HL-60 (cell line): ENCODE results near the gene PRMT5.

Experiments
- DNase-seq, 2 experiments: peaks; one replicate each; pipeline ENCODE4 v3.0.0-alpha.2; 2010 to 2020; ENCODE audit warnings: low read depth in 1 of 2, low spot score in 1 of 2
- H3K27ac ChIP-seq: fragments of 250-450 bp; sonication (Bioruptor Pico); replicated peaks from 2 replicates; pipeline ENCODE4 v1.5.1; 2020; ENCODE audit warnings: mild to moderate bottlenecking, moderate library complexity
- H3K27me3 ChIP-seq: fragments of 250-450 bp; sonication (Bioruptor Pico); 2 replicates; pipeline ENCODE4 v1.5.1; 2021; ENCODE audit warnings: mild to moderate bottlenecking, moderate library complexity; ENCODE audit not compliant: insufficient read depth, poor library complexity, severe bottlenecking
- H3K4me3 ChIP-seq: replicated peaks from 2 replicates; pipeline ENCODE4 v1.5.1; 2011; ENCODE audit warnings: mild to moderate bottlenecking, control low read depth, low read length; ENCODE audit not compliant: insufficient read depth
- GABPA ChIP-seq: IDR thresholded peaks from 2 replicates; pipeline ENCODE4 v1.6.1; 2012; ENCODE audit warnings: low read depth
- POLR2AphosphoS5 ChIP-seq: IDR thresholded peaks from 2 replicates; pipeline ENCODE4 v1.6.1; 2012; ENCODE audit warnings: low read depth
- SPI1 ChIP-seq: IDR thresholded peaks from 2 replicates; pipeline ENCODE4 v1.6.1; 2012; ENCODE audit warnings: low read depth, mild to moderate bottlenecking, borderline replicate concordance
- TF ChIP-seq, protein P1 (sequence below): IDR thresholded peaks from 2 replicates; pipeline ENCODE4 v1.6.1; 2012; ENCODE audit warnings: low read depth; ENCODE audit not compliant: insufficient replicate concordance
- TF ChIP-seq, protein P2 (sequence below): IDR thresholded peaks from one replicate; pipeline ENCODE4 v1.5.1; 2011; ENCODE audit warnings: low read length, control low read depth, inconsistent platforms; ENCODE audit not compliant: insufficient read depth

PRMT5 gene

DNA sequence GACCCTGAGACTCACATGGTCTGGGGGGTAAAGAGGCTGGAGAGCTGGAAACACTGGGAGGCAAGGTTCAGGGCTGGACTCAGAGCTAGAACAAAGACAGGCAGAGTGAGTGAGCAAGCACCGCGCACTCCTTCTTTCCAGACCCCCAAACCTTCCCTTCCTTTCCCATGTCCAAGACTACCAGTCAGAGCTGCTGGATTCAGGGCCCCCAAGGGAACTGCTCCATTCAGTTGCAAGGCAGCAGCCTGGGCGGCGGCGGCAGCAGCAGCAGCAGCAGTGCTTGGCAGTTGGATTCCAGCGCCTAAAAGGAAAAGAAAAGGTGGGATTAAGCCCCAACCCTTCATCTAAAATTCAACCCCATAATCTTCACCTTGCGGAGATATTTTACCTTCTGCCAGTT lies 27.4 kb downstream of the PRMT5 start:
- H3K4me3 ChIP-seq: no peak overlapping the region
- TF ChIP-seq POLR2AphosphoS5 (no peak), GABPA (no peak), SPI1 (no peak)
- TF ChIP-seq, protein P1, sequence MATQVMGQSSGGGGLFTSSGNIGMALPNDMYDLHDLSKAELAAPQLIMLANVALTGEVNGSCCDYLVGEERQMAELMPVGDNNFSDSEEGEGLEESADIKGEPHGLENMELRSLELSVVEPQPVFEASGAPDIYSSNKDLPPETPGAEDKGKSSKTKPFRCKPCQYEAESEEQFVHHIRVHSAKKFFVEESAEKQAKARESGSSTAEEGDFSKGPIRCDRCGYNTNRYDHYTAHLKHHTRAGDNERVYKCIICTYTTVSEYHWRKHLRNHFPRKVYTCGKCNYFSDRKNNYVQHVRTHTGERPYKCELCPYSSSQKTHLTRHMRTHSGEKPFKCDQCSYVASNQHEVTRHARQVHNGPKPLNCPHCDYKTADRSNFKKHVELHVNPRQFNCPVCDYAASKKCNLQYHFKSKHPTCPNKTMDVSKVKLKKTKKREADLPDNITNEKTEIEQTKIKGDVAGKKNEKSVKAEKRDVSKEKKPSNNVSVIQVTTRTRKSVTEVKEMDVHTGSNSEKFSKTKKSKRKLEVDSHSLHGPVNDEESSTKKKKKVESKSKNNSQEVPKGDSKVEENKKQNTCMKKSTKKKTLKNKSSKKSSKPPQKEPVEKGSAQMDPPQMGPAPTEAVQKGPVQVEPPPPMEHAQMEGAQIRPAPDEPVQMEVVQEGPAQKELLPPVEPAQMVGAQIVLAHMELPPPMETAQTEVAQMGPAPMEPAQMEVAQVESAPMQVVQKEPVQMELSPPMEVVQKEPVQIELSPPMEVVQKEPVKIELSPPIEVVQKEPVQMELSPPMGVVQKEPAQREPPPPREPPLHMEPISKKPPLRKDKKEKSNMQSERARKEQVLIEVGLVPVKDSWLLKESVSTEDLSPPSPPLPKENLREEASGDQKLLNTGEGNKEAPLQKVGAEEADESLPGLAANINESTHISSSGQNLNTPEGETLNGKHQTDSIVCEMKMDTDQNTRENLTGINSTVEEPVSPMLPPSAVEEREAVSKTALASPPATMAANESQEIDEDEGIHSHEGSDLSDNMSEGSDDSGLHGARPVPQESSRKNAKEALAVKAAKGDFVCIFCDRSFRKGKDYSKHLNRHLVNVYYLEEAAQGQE: no peak
- TF ChIP-seq, protein P2, sequence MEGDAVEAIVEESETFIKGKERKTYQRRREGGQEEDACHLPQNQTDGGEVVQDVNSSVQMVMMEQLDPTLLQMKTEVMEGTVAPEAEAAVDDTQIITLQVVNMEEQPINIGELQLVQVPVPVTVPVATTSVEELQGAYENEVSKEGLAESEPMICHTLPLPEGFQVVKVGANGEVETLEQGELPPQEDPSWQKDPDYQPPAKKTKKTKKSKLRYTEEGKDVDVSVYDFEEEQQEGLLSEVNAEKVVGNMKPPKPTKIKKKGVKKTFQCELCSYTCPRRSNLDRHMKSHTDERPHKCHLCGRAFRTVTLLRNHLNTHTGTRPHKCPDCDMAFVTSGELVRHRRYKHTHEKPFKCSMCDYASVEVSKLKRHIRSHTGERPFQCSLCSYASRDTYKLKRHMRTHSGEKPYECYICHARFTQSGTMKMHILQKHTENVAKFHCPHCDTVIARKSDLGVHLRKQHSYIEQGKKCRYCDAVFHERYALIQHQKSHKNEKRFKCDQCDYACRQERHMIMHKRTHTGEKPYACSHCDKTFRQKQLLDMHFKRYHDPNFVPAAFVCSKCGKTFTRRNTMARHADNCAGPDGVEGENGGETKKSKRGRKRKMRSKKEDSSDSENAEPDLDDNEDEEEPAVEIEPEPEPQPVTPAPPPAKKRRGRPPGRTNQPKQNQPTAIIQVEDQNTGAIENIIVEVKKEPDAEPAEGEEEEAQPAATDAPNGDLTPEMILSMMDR: no peak
- DNase-seq: no peak
- no peak overlapping the region for H3K27ac ChIP-seq
- H3K27me3 ChIP-seq: no peaks in the 10 kb centered on the region

DNA sequence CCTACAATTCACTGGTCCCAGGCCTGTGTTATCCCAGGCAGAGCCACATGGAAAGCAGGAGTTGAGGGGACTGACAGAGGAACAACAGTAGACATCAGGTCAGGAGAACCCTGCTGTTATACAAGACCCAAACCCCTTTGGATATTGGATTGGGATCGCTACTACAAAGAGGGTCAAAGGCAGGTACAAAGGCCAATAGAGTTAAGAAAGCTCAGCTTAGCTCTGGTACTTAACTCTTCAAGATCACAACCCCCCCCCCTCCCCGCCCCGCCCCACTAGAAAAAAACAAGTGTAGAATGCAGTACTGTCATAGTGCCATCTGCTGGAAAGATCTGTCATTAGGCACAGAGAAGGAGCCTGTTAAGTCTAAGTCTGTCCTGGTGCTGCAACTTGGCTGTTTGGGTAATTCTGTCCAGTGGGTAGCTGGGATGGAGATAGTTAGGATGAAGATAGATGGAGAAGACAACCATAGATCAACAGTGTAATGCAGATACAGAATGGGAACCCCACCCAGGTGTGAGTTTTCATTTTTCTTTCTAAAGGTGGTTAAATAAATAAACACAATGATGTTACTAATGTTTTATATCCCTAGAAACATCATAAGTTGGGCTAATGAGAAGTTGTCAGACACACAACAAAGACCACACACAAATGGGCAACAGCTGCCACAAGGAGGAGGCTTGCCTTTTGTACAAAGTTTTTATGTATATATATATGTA lies 28.9 kb downstream of the PRMT5 start:
- Histone ChIP-seq H3K27ac (no peak overlapping the region), H3K27me3 (no peaks in the 10 kb centered on the region), H3K4me3 (no peak overlapping the region)
- TF ChIP-seq, protein P2: peak; percentile 63
- TF ChIP-seq, protein P1: no peak
- TF ChIP-seq POLR2AphosphoS5 (no peak), SPI1 (no peak), GABPA (no peak)
- DNase-seq: peak in 1 of 2 experiments; percentile 66

GRCh38 chr14:22898302-22899090 lies 30.7 kb downstream of the PRMT5 start:
- H3K27me3 ChIP-seq: no peaks in the 10 kb centered on the region
- TF ChIP-seq, protein P2: no peak
- TF ChIP-seq GABPA (no peak), POLR2AphosphoS5 (no peak), SPI1 (no peak)
- TF ChIP-seq, protein P1: no peak
- H3K4me3 ChIP-seq: no peak overlapping the region
- no peak overlapping the region for H3K27ac ChIP-seq
- DNase-seq: no peak
